K562 (cell line): ENCODE data around the gene COQ10B. TPM values are rescaled to one million over a fixed set of nuclear protein-coding genes. Genes with fewer than 3 reads are reported as not detected.

Source experiments
- ATAC-seq: fragments of 200-7000 bp; cut with Tn5 transposase; 3 replicates; pipeline ENCODE4 v1.9.1; 2020; ENCODE audit warnings: moderate library complexity
- BruUV-seq: library from RNA; stranded (reverse); fragments of 400-500 nt; replicated peaks from 2 replicates; lab custom pipeline; 2021; lab: Mats Ljungman, UMichigan
- CTCF ChIA-PET: fragments of 300-600 bp; formaldehyde crosslinking; extraction: SDS; loops from one replicate; lab custom pipeline; 2021; ENCODE audit warnings: low intra/inter-chr PET ratio; lab: Yijun Ruan, JAX
- POLR2A ChIA-PET: fragments of 300-600, 350-650 bp; sonication (Branson Sonifier 250); formaldehyde crosslinking; extraction: SDS; loops from one replicate; lab custom pipeline; 2021; ENCODE audit warnings: antibody characterized with exemption, inconsistent platforms; lab: Yijun Ruan, JAX
- DNase-seq, 4 experiments: peaks; one replicate each; pipeline versions ENCODE4 v3.0.0 to v3.0.0-alpha.2; 2011 to 2018; ENCODE audit warnings: low spot score in 3 of 4, mixed read lengths in 3 of 4; ENCODE audit errors: extremely low read depth in 1 of 4
- FAIRE-seq: peaks from 2 replicates; lab custom pipeline; 2011; peaks lifted over from hg19 to GRCh38; lab: Jason Lieb, UNC
- H2AFZ ChIP-seq: 2 replicates; pipeline ENCODE4 v1.6.0; 2011; ENCODE audit warnings: low read depth, low read length, control low read depth, inconsistent platforms
- H3K27ac ChIP-seq: fragments of 200-600 bp; 3 replicates; pipeline ENCODE4 v1.8.0; 2011; ENCODE audit warnings: low read depth, mild to moderate bottlenecking, control low read depth, inconsistent platforms, low read length, moderate library complexity, mixed read lengths; ENCODE audit errors: extremely low read depth
- H3K27me3 ChIP-seq, 2 experiments: fragments of 300-600 bp in 1 of 2; 2 replicates in 1 of 2; 3 replicates in 1 of 2; pipeline versions ENCODE4 v1.6.0 to v1.8.0; 2011; ENCODE audit warnings: inconsistent platforms in 2 of 2, low read length in 2 of 2, mild to moderate bottlenecking in 1 of 2, mixed read lengths in 1 of 2, moderate library complexity in 1 of 2; ENCODE audit not compliant: control insufficient read depth in 2 of 2, insufficient read depth in 2 of 2
- H3K36me3 ChIP-seq: fragments of 300-600 bp; 3 replicates; pipeline ENCODE4 v1.8.0; 2011; ENCODE audit warnings: mild to moderate bottlenecking, low read length, inconsistent platforms; ENCODE audit not compliant: control insufficient read depth, insufficient read depth
- H3K4me1 ChIP-seq, 2 experiments: fragments of 200-600 bp in 1 of 2; replicated peaks in 1 of 2; 2 replicates in 1 of 2; 3 replicates in 1 of 2; pipeline versions ENCODE4 v1.5.1 to v1.8.0; 2011; ENCODE audit warnings: inconsistent platforms in 2 of 2, low read length in 2 of 2, mild to moderate bottlenecking in 1 of 2, mixed read lengths in 1 of 2, moderate library complexity in 1 of 2; ENCODE audit not compliant: control insufficient read depth in 2 of 2, insufficient read depth in 2 of 2
- H3K4me2 ChIP-seq: 2 replicates; pipeline ENCODE4 v1.6.1; 2011; ENCODE audit warnings: low read length, control low read depth, inconsistent platforms, mixed read lengths; ENCODE audit not compliant: insufficient read depth
- H3K4me3 ChIP-seq: fragments of 200-600 bp; sonication (generic), shearing (Covaris generic); 2 replicates; pipeline ENCODE4 v1.5.1; 2016; ENCODE audit warnings: control low read depth, inconsistent platforms
- H3K79me2 ChIP-seq: fragments of 200-600 bp; 3 replicates; pipeline ENCODE4 v1.8.0; 2011; ENCODE audit warnings: low read length, inconsistent platforms; ENCODE audit not compliant: control insufficient read depth, insufficient read depth
- H3K9ac ChIP-seq, 2 experiments: 2 replicates each; pipeline versions ENCODE4 v1.6.0 to v1.6.1; 2011; ENCODE audit warnings: low read depth in 2 of 2, low read length in 2 of 2, control low read depth in 1 of 2, inconsistent platforms in 1 of 2, mild to moderate bottlenecking in 1 of 2, mixed read lengths in 1 of 2; ENCODE audit not compliant: insufficient read depth in 1 of 2
- H3K9me1 ChIP-seq: one replicate; pipeline ENCODE4 v1.6.0; 2011; ENCODE audit warnings: inconsistent platforms, mild to moderate bottlenecking, low read length, moderate library complexity; ENCODE audit not compliant: control insufficient read depth, insufficient read depth
- H3K9me3 ChIP-seq: replicated peaks from 2 replicates; pipeline ENCODE4 v1.5.1; 2011; ENCODE audit warnings: low read depth, low read length, inconsistent platforms; ENCODE audit not compliant: control insufficient read depth, insufficient read depth
- H4K20me1 ChIP-seq: replicated peaks from 2 replicates; pipeline ENCODE4 v1.6.1; 2011; ENCODE audit warnings: low read length, inconsistent platforms, mixed read lengths; ENCODE audit not compliant: control insufficient read depth, insufficient read depth
- ARID1B ChIP-seq: fragments of 450-650 bp; IDR thresholded peaks from 2 replicates; pipeline ENCODE4 v1.6.1; 2016; ENCODE audit warnings: antibody characterized with exemption, mild to moderate bottlenecking, inconsistent platforms
- DMBX1 ChIP-seq: fragments of 250-450 bp; sonication (Bioruptor Pico); IDR thresholded peaks from 2 replicates; pipeline ENCODE4 v1.8.0; 2022; ENCODE audit warnings: inconsistent platforms, mild to moderate bottlenecking, moderate library complexity, borderline replicate concordance
- EGR1 ChIP-seq: fragments of 450-650 bp; conservative IDR thresholded peaks from 2 replicates; pipeline ENCODE4 v1.6.1; 2017; ENCODE audit warnings: mild to moderate bottlenecking
- ESRRA ChIP-seq: fragments of 450-650 bp; IDR thresholded peaks from 2 replicates; pipeline ENCODE4 v1.6.1; 2014; ENCODE audit warnings: low read depth, mild to moderate bottlenecking, moderate library complexity, borderline replicate concordance
- GABPB2 ChIP-seq: fragments of 250-450 bp; sonication (Bioruptor Pico); conservative IDR thresholded peaks from 2 replicates; pipeline ENCODE4 v1.5.1; 2021; ENCODE audit warnings: mild to moderate bottlenecking
- HNRNPUL1 ChIP-seq: fragments of 200-400 bp; formaldehyde crosslinking; IDR thresholded peaks from 2 replicates; pipeline ENCODE4 v1.6.1; 2017; ENCODE audit warnings: low read length
- JUN ChIP-seq, 2 experiments: sonication (generic) in 1 of 2; formaldehyde crosslinking in 1 of 2; IDR thresholded peaks; 2 replicates each; pipeline versions ENCODE4 v1.6.1 to v1.8.0; 2012 to 2022; ENCODE audit warnings: borderline replicate concordance in 2 of 2, mild to moderate bottlenecking in 2 of 2, improper control_type of control experiment in 1 of 2, low read depth in 1 of 2, low read length in 1 of 2, missing genetic modification reagents in 1 of 2
- MAFK ChIP-seq: IDR thresholded peaks from 2 replicates; pipeline ENCODE4 v1.6.1; 2011; ENCODE audit warnings: low read length, improper control_type of control experiment
- PHB ChIP-seq: fragments of 250-450 bp; sonication (Bioruptor Pico); IDR thresholded peaks from 2 replicates; pipeline ENCODE4 v1.5.0; 2021
- SRF ChIP-seq, 2 experiments: fragments of 250-450, 450-650 bp in 1 of 2; sonication (Bioruptor Pico) in 1 of 2; sonication (generic) in 1 of 2; formaldehyde crosslinking; IDR thresholded peaks; 2 replicates each; pipeline versions ENCODE4 v1.5.0 to v1.5.1; 2020 to 2022; ENCODE audit warnings: mild to moderate bottlenecking in 1 of 2, missing genetic modification reagents in 1 of 2
- SRSF3 ChIP-seq: fragments of 200-400 bp; formaldehyde crosslinking; IDR thresholded peaks from 2 replicates; pipeline ENCODE4 v1.6.1; 2016; ENCODE audit warnings: mild to moderate bottlenecking, low read length, moderate library complexity; ENCODE audit not compliant: insufficient read depth
- TCF3 ChIP-seq: sonication (generic); formaldehyde crosslinking; IDR thresholded peaks from 2 replicates; pipeline ENCODE4 v1.4.0; 2020; ENCODE audit warnings: mild to moderate bottlenecking, missing genetic modification reagents
- ZBTB8A ChIP-seq: fragments of 450-650 bp; IDR thresholded peaks from 2 replicates; pipeline ENCODE4 v1.6.1; 2018; ENCODE audit warnings: mild to moderate bottlenecking, moderate library complexity; ENCODE audit not compliant: partially characterized antibody
- ZNF12 ChIP-seq: sonication (generic); formaldehyde crosslinking; IDR thresholded peaks from 2 replicates; pipeline ENCODE4 v1.4.0; 2020; ENCODE audit warnings: mild to moderate bottlenecking, missing genetic modification reagents
- ZNF140 ChIP-seq: fragments of 250-450 bp; sonication (Bioruptor Pico); IDR thresholded peaks from 2 replicates; pipeline ENCODE4 v1.8.0; 2021; ENCODE audit warnings: moderate library complexity, mild to moderate bottlenecking, inconsistent platforms
- ZNF217 ChIP-seq: sonication (generic); formaldehyde crosslinking; IDR thresholded peaks from 2 replicates; pipeline ENCODE4 v1.8.0; 2022; ENCODE audit warnings: mild to moderate bottlenecking, missing genetic modification reagents
- WGBS: fragments of 100-300 bp; shearing (Covaris generic); methylation state at CpG from one replicate; pipeline ENCODE4 v1.1.6; 2016; ENCODE audit warnings: low coverage, mixed read lengths; ENCODE audit not compliant: insufficient coverage; ENCODE audit errors: missing lambda C conversion rate; 5-methylcytosine and 5-hydroxymethylcytosine counted together
- in situ Hi-C: fragments of 300-500 bp; cut with MboI; formaldehyde crosslinking; loops from 4 replicates; pipeline ENCODE4 v1.15.0; 2018; ENCODE audit warnings: inconsistent platforms, mixed read lengths
- intact Hi-C: fragments of 100-400 bp; cut with micrococcal nuclease; formaldehyde crosslinking; loops from 2 replicates; pipeline ENCODE4 v1.14.2; 2022
- polyA plus RNA-seq, 8 experiments: library from polyadenylated mRNA; depleted of rRNA in 4 of 8; stranded (reverse) in 5 of 8; unstranded in 3 of 8; fragments of >200 nt; fragmentation: Nextera tagmentation in 2 of 8; fragmentation: Illumina TruSeq in 1 of 8; extraction: Ambion mirVana in 2 of 8; extraction: Trizol in 1 of 8; gene quantifications; 2 replicates each; pipeline versions ENCODE4 v1.2.1 to v1.2.3, GENCODE V29; 2011 to 2014; ENCODE audit warnings: inconsistent platforms in 1 of 8, missing spikeins in 1 of 8
- total RNA-seq, 7 experiments: library from RNA; depleted of rRNA in 6 of 7; stranded (reverse); fragments of >200 nt in 6 of 7; fragmentation: Illumina TruSeq in 2 of 7; extraction: Trizol in 2 of 7; gene quantifications; 2 replicates each; pipeline versions ENCODE4 v1.2.1 to v1.2.3, GENCODE V29; 2011 to 2021; ENCODE audit warnings: low replicate concordance in 1 of 7
- TF ChIP-seq, protein P1 (sequence below): fragments of 250-450 bp; sonication (Bioruptor Pico); IDR thresholded peaks from 2 replicates; pipeline ENCODE4 v1.8.0; 2022; ENCODE audit warnings: moderate library complexity, mild to moderate bottlenecking, inconsistent platforms
- TF ChIP-seq, protein P2 (sequence below): fragments of 250-450 bp; sonication (Bioruptor Pico); IDR thresholded peaks from 2 replicates; pipeline ENCODE4 v1.5.0; 2021

COQ10B gene
- total and polyA plus RNA-seq, 9 of the 15 experiments (the other 6 are each of a cell fraction or from before 2014, with no cell fraction given), result 3.1 to 13.1 (median 7.7) TPM

DNA sequence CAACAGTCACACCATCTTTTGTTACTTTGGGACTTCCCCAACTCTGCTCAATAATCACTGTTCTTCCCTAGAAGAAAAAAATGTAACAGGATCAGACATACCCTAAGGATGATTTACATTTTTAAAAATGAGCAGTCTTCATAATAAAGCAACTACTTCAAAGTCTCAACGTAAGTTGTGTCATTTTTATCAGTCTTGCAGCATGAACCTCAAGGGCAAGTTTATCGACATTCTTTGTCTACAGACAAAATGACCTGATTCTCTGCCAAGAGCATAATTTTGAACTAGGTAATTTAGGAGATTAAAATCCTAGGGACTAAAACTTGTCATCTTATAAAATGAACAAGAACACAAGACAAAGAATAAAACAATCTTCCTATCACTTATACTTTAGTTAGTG is 44.0 kb downstream of the COQ10B start:
- 0% methylated on average over 2 of the region's 2 CpGs for WGBS
- peaks cover 93% of the 10 kb centered on the region for H3K79me2 ChIP-seq
- ChIA-PET CTCF (no interaction called here), POLR2A (interaction anchor here (0.6 to 6.5 kb wide), 4 partner anchors 9 to 18 kb away, joined by 3 to 34 read pairs (median 6); partner anchors contain the start of gene MOB4)
- peak overlapping the region; percentile 74 for H3K4me3 ChIP-seq
- H3K27ac ChIP-seq, result peak overlapping the region; percentile 44; the same call in 1 of the 3 replicates
- no peaks in the 10 kb centered on the region for H3K9me1 ChIP-seq
- no peak for FAIRE-seq
- no peaks in the 10 kb centered on the region for H3K9me3 ChIP-seq
- H3K4me1 ChIP-seq, result peaks cover 10 to 17% of the 10 kb centered on the region in 2 experiments; a peak in 4 of 5 replicates
- ATAC-seq, result no peak
- BruUV-seq, result no TSS peak
- peaks cover 78% of the 10 kb centered on the region for H3K36me3 ChIP-seq
- intact Hi-C loops (loop anchor here (5.0 kb wide), 2 partner anchors 100 to 210 kb away; partner anchors contain the start of gene MARS2), in situ Hi-C loops (no loop called here)
- DNase-seq, result no peak
- no peaks in the 10 kb centered on the region for H3K27me3 ChIP-seq
- peaks cover 14% of the 10 kb centered on the region for H4K20me1 ChIP-seq
- peak overlapping the region in 1 of 2 experiments; percentile 99; a peak in 2 of 4 replicates for H3K9ac ChIP-seq
- no peak overlapping the region for H2AFZ ChIP-seq
- peak overlapping the region; percentile 95 for H3K4me2 ChIP-seq
- TF ChIP-seq GABPB2 (no peak), ARID1B (no peak), SRF (CRISPR knock-in tag; IDR thresholded peaks at IDR 0.05) (no peak), ZNF217 (CRISPR knock-in tag) (no peak), DMBX1 (CRISPR knock-in tag) (no peak), EGR1 (no peak), ZNF140 (CRISPR knock-in tag) (no peak), ZBTB8A (no peak), ZNF12 (CRISPR knock-in tag) (no peak), JUN (IDR thresholded peaks at IDR 0.05; ENCODE audit: borderline replicate concordance, low read depth, low read length) (no peak), JUN (CRISPR knock-in tag; IDR thresholded peaks at IDR 0.05; ENCODE audit: borderline replicate concordance) (no peak), PHB (CRISPR knock-in tag) (no peak), SRSF3 (no peak), MAFK (no peak), HNRNPUL1 (no peak), ESRRA (no peak), TCF3 (CRISPR knock-in tag) (no peak)
- TF ChIP-seq, protein P1, sequence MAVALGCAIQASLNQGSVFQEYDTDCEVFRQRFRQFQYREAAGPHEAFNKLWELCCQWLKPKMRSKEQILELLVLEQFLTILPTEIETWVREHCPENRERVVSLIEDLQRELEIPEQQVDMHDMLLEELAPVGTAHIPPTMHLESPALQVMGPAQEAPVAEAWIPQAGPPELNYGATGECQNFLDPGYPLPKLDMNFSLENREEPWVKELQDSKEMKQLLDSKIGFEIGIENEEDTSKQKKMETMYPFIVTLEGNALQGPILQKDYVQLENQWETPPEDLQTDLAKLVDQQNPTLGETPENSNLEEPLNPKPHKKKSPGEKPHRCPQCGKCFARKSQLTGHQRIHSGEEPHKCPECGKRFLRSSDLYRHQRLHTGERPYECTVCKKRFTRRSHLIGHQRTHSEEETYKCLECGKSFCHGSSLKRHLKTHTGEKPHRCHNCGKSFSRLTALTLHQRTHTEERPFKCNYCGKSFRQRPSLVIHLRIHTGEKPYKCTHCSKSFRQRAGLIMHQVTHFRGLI (CRISPR knock-in tag), result no peak
- TF ChIP-seq, protein P2, sequence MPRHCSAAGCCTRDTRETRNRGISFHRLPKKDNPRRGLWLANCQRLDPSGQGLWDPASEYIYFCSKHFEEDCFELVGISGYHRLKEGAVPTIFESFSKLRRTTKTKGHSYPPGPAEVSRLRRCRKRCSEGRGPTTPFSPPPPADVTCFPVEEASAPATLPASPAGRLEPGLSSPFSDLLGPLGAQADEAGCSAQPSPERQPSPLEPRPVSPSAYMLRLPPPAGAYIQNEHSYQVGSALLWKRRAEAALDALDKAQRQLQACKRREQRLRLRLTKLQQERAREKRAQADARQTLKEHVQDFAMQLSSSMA (CRISPR knock-in tag), result no peak
